ENCODE results near the gene ABCF2.

ABCF2 gene

GRCh38 chr7:151191544-151191943 lies 35.5 kb downstream of the ABCF2 start:
- DNase-seq, result no peak

- DNase-seq, result no peak
These were observed 38.0 kb downstream of the ABCF2 start for GRCh38 chr7:151189038-151189437.

- no peak for DNase-seq
These were observed 38.8 kb downstream of the ABCF2 start for GRCh38 chr7:151188252-151188542.

GRCh38 chr7:151187409-151188251 lies 39.4 kb downstream of the ABCF2 start:
- DNase-seq, result no peak

- no peak for DNase-seq
These were observed 40.2 kb downstream of the ABCF2 start, which contains the start of gene ASB10 for GRCh38 chr7:151186640-151187408. Gene ASB10 (minus strand): TSS chr7:151187250. CDS start chr7:151187130, 120 bp downstream.

GRCh38 chr7:151185762-151186639 lies 41.0 kb downstream of the ABCF2 start:
- no peak for DNase-seq

GRCh38 chr7:151181011-151181431 lies 46.0 kb downstream of the ABCF2 start:
- no peak for DNase-seq

- DNase-seq, result no peak
These were observed 47.1 kb downstream of the ABCF2 start for GRCh38 chr7:151179946-151180345.

GRCh38 chr7:151179287-151179860 lies 47.6 kb downstream of the ABCF2 start:
- no peak for DNase-seq

GRCh38 chr7:151178831-151179230 lies 48.2 kb downstream of the ABCF2 start:
- no peak for DNase-seq

GRCh38 chr7:151178236-151178635 lies 48.8 kb downstream of the ABCF2 start:
- no peak for DNase-seq

GRCh38 chr7:151177310-151177709 lies 49.7 kb downstream of the ABCF2 start:
- no peak for DNase-seq

- DNase-seq, result no peak
These were observed 50.6 kb downstream of the ABCF2 start for GRCh38 chr7:151176401-151176800.

- DNase-seq, result no peak
These were observed 51.2 kb downstream of the ABCF2 start for GRCh38 chr7:151175793-151176311.

- no peak for DNase-seq
These were observed 51.8 kb downstream of the ABCF2 start for GRCh38 chr7:151175047-151175792.

GRCh38 chr7:151174246-151175046 lies 52.6 kb downstream of the ABCF2 start:
- no peak for DNase-seq

- no peak for DNase-seq
These were observed 53.4 kb downstream of the ABCF2 start for GRCh38 chr7:151173386-151174245.

- DNase-seq, result peak; percentile 22
These were observed 54.5 kb downstream of the ABCF2 start for GRCh38 chr7:151172273-151173141.

GRCh38 chr7:151168787-151169162 lies 58.2 kb downstream of the ABCF2 start:
- no peak for DNase-seq
